HepG2 (cell line): Measurements from ENCODE around the gene TUFM. TPM values are rescaled to one million over a fixed set of nuclear protein-coding genes. Genes with fewer than 3 reads are reported as not detected.

Experiments used
- ATAC-seq: fragments of 200-7000 bp; cut with Tn5 transposase; 3 replicates; pipeline ENCODE4 v1.9.1; 2020; ENCODE audit warnings: mild to moderate bottlenecking, moderate library complexity
- BruUV-seq: library from RNA; stranded (reverse); fragments of 400-500 nt; replicated peaks from 2 replicates; lab custom pipeline; 2021; lab: Mats Ljungman, UMichigan
- CTCF ChIA-PET: fragments of 300-600 bp; formaldehyde crosslinking; extraction: SDS; loops from one replicate; lab custom pipeline; 2021; ENCODE audit warnings: low total read pairs, inconsistent platforms, low intra/inter-chr PET ratio; lab: Yijun Ruan, JAX
- POLR2A ChIA-PET: fragments of 350-600 bp; sonication (Branson Sonifier 250); formaldehyde crosslinking; loops from one replicate; lab custom pipeline; 2020; ENCODE audit warnings: antibody characterized with exemption, inconsistent platforms; lab: Yijun Ruan, JAX
- DNase-seq: peaks from one replicate; pipeline ENCODE4 v3.0.0-alpha.2; 2015; ENCODE audit warnings: low spot score
- FAIRE-seq: peaks from 3 replicates; lab custom pipeline; 2011; peaks lifted over from hg19 to GRCh38; lab: Jason Lieb, UNC
- H2AFZ ChIP-seq: one replicate; pipeline ENCODE4 v1.6.1; 2011; ENCODE audit warnings: low read length, inconsistent platforms
- H3K27ac ChIP-seq: fragments of 300-600 bp; 3 replicates; pipeline ENCODE4 v1.8.0; 2011; ENCODE audit warnings: mixed run types, mild to moderate bottlenecking, mixed read lengths, low read length, inconsistent platforms; ENCODE audit not compliant: insufficient read depth; ENCODE audit errors: extremely low read length
- H3K27me3 ChIP-seq, 2 experiments: fragments of 200-600 bp in 1 of 2; 2 replicates in 1 of 2; 3 replicates in 1 of 2; pipeline versions ENCODE4 v1.6.0 to v1.8.0; 2011; ENCODE audit warnings: low read length in 2 of 2, mild to moderate bottlenecking in 2 of 2, moderate library complexity in 2 of 2, inconsistent platforms in 1 of 2; ENCODE audit not compliant: insufficient read depth in 2 of 2, control insufficient read depth in 1 of 2
- H3K36me3 ChIP-seq, 2 experiments: fragments of 200-600 bp in 1 of 2; replicated peaks in 1 of 2; 2 replicates in 1 of 2; 3 replicates in 1 of 2; pipeline versions ENCODE4 v1.5.1 to v1.8.0; 2011; ENCODE audit warnings: low read length in 2 of 2, inconsistent platforms in 1 of 2; ENCODE audit not compliant: insufficient read depth in 2 of 2, control insufficient read depth in 1 of 2
- H3K4me1 ChIP-seq: 2 replicates; pipeline ENCODE4 v1.5.1; 2012; ENCODE audit warnings: low read length, inconsistent platforms; ENCODE audit not compliant: insufficient read depth
- H3K4me2 ChIP-seq: 2 replicates; pipeline ENCODE4 v1.6.0; 2011; ENCODE audit warnings: low read depth, low read length, inconsistent platforms
- H3K4me3 ChIP-seq, 3 experiments: fragments of 200-600 bp in 1 of 3; sonication (generic), shearing (Covaris generic) in 1 of 3; replicated peaks in 1 of 3; 2 replicates each; pipeline ENCODE4 v1.5.1; 2011 to 2016; ENCODE audit warnings: low read length in 3 of 3, inconsistent platforms in 2 of 3, low read depth in 2 of 3, mild to moderate bottlenecking in 2 of 3, control low read depth in 1 of 3, mixed read lengths in 1 of 3; ENCODE audit not compliant: insufficient read depth in 1 of 3
- H3K79me2 ChIP-seq: one replicate; pipeline ENCODE4 v1.6.1; 2011; ENCODE audit warnings: low read length, inconsistent platforms; ENCODE audit not compliant: insufficient read depth
- H3K9ac ChIP-seq: 2 replicates; pipeline ENCODE4 v1.6.0; 2011; ENCODE audit warnings: mild to moderate bottlenecking, low read depth, low read length, inconsistent platforms; ENCODE audit not compliant: insufficient read depth
- H3K9me3 ChIP-seq: 2 replicates; pipeline ENCODE4 v1.5.1; 2012; ENCODE audit warnings: mild to moderate bottlenecking, low read length
- H4K20me1 ChIP-seq: 2 replicates; pipeline ENCODE4 v1.6.0; 2011; ENCODE audit warnings: inconsistent platforms, mild to moderate bottlenecking, low read length, moderate library complexity; ENCODE audit not compliant: insufficient read depth
- ARID2 ChIP-seq: sonication (generic); formaldehyde crosslinking; IDR thresholded peaks from 2 replicates; pipeline ENCODE4 v1.8.1; 2022; ENCODE audit warnings: mild to moderate bottlenecking, missing genetic modification reagents, borderline replicate concordance
- ARNT2 ChIP-seq: sonication (generic); formaldehyde crosslinking; IDR thresholded peaks from 2 replicates; pipeline ENCODE4 v1.8.0; 2022; ENCODE audit warnings: mild to moderate bottlenecking, low read depth, missing genetic modification reagents, moderate library complexity
- ARNTL ChIP-seq: sonication (generic); formaldehyde crosslinking; IDR thresholded peaks from 2 replicates; pipeline ENCODE4 v1.4.0; 2020; ENCODE audit warnings: mild to moderate bottlenecking, missing genetic modification reagents
- CBX5 ChIP-seq: sonication (generic); formaldehyde crosslinking; IDR thresholded peaks from 2 replicates; pipeline ENCODE4 v1.4.0; 2020; ENCODE audit warnings: missing genetic modification reagents, borderline replicate concordance
- FOXK2 ChIP-seq: fragments of 450-650 bp; IDR thresholded peaks from 2 replicates; pipeline ENCODE4 v1.6.1; 2016
- KDM2A ChIP-seq: sonication (generic); formaldehyde crosslinking; IDR thresholded peaks from 2 replicates; pipeline ENCODE4 v1.4.0; 2020; ENCODE audit warnings: low read depth, missing genetic modification reagents, borderline replicate concordance
- SNAPC2 ChIP-seq: sonication (generic); formaldehyde crosslinking; IDR thresholded peaks from 2 replicates; pipeline ENCODE4 v1.8.1; 2022; ENCODE audit warnings: mild to moderate bottlenecking, missing genetic modification reagents
- WGBS: methylation state at CpG from one replicate; pipeline ENCODE4 v1.1.6; 2017; ENCODE audit warnings: low lambda C conversion rate; 5-methylcytosine and 5-hydroxymethylcytosine counted together
- in situ Hi-C: cut with HindIII; loops from 2 replicates; pipeline ENCODE4 v1.10.0; 2017; ENCODE audit warnings: low pct_unique_long_range_greater_than_20kb; ENCODE audit not compliant: extremely low pct_ligation_motif_present
- intact Hi-C: fragments of 100-400 bp; cut with micrococcal nuclease; formaldehyde crosslinking; loops from one replicate; pipeline ENCODE4 v1.10.0; 2022; ENCODE audit not compliant: unreplicated experiment
- polyA plus RNA-seq, 8 experiments: library from polyadenylated mRNA; depleted of rRNA in 3 of 8; stranded (reverse) in 7 of 8; unstranded in 1 of 8; fragments of >200 nt; fragmentation: Illumina TruSeq in 4 of 8; extraction: Trizol in 4 of 8; gene quantifications; 2 replicates each; pipeline versions ENCODE4 v1.2.1 to v1.2.3, GENCODE V29; 2011 to 2016; ENCODE audit warnings: low read depth in 4 of 8, missing spikeins in 1 of 8, mixed read lengths in 1 of 8; ENCODE audit not compliant: insufficient read depth in 1 of 8
- total RNA-seq, 5 experiments: library from RNA; depleted of rRNA; stranded (reverse); fragments of >200 nt; fragmentation: Illumina TruSeq; extraction: Trizol; gene quantifications; 2 replicates each; pipeline ENCODE4 v1.2.3, GENCODE V29; 2016; ENCODE audit warnings: low read depth in 1 of 5
- TF ChIP-seq, protein P1 (sequence below): IDR thresholded peaks from 2 replicates; pipeline ENCODE4 v1.6.1; 2016; ENCODE audit warnings: mild to moderate bottlenecking, missing biosample characterization, missing genetic modification reagents
- TF ChIP-seq, protein P2 (sequence below): sonication (generic); formaldehyde crosslinking; IDR thresholded peaks from 2 replicates; pipeline ENCODE4 v1.4.0; 2020; ENCODE audit warnings: missing genetic modification reagents, borderline replicate concordance
- TF ChIP-seq, protein P3 (sequence below), 2 experiments: sonication (generic) in 1 of 2; formaldehyde crosslinking in 1 of 2; IDR thresholded peaks; 2 replicates each; pipeline versions ENCODE4 v1.4.0 to v1.6.1; 2016 to 2020; ENCODE audit warnings: borderline replicate concordance in 1 of 2, low read depth in 1 of 2, mild to moderate bottlenecking in 1 of 2, missing genetic modification reagents in 1 of 2
- TF ChIP-seq, protein P4 (sequence below): sonication (generic); formaldehyde crosslinking; IDR thresholded peaks from 2 replicates; pipeline ENCODE4 v1.4.0; 2020; ENCODE audit warnings: mild to moderate bottlenecking, missing genetic modification reagents

TUFM gene
- total and polyA plus RNA-seq, 2 of the 13 experiments (the other 11 are each of a cell fraction or from before 2014, with no cell fraction given): 206 to 298 TPM

DNA sequence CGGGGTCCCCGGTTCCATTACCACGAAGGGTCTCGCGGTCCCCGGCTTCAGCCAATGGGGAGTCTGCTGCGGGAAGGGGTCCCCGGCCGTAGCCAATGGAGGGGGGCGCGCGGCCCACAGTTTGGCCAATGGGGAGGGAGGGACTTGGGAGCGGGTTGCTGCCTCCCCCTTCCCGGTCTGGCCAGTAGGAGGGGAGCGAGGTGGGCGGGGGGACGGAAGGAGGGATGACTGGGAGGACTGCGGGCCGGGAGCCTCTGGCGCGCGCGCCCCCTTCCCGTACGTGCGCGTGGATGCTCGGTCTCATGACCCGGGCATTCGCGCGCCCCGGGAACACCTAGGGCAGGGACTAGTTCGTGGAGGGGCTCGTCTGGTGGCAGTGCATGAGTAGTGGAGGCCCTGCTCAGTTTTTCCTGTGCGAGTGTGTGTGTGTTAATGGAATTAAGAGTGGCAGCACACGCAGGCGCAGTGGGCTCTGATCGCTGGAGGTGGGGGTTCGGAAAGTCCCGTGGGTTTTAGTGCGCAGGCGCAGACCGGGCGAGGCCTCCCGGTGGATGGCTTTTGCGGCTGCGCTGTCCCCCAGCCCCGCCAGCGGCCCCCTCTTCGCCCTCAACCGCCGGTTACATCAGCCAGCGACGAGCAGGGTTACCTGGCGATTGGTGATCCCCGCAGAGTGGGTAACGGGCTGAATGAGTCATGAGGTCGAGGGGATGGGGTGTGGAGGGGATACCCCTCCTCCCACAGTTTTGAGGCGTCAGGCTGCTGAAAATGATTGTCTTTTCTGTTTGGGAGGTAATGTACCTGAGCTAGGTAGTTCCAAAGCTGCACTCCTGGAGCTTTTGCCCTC is 22.1 kb downstream of the TUFM start:
- Histone ChIP-seq H3K4me3 (peak overlapping the region; percentile 77 to 99 (median 89)), H4K20me1 (peaks cover 34% of the 10 kb centered on the region), H3K27ac (peak overlapping the region; percentile 97), H3K9ac (peak overlapping the region; percentile 99), H3K36me3 (peaks cover 19 to 39% of the 10 kb centered on the region in 2 experiments), H2AFZ (no peak overlapping the region), H3K9me3 (no peaks in the 10 kb centered on the region), H3K4me1 (peaks cover 52% of the 10 kb centered on the region), H3K27me3 (no peaks in the 10 kb centered on the region; a peak in 1 of 5 replicates), H3K4me2 (peak overlapping the region; percentile 91), H3K79me2 (peaks cover 46% of the 10 kb centered on the region)
- WGBS: under 1% methylated on average over 38 of the region's 60 CpGs
- BruUV-seq: no TSS peak
- intact Hi-C loops: loop anchor here (2.0 to 5.0 kb wide), 2 partner anchors 23 to 113 kb away; partner anchors contain the start of gene TUFM
- peak; percentile 91 for ATAC-seq
- peak; percentile 97 for DNase-seq
- ChIA-PET CTCF (no interaction called here), POLR2A (interaction anchor here (0.6 to 5.8 kb wide), 14 partner anchors 8 to 214 kb away, joined by 3 to 85 read pairs (median 12); partner anchors contain the start of genes SH2B1, SPNS1, SULT1A1 and TUFM)
- in situ Hi-C loops: no loop called here
- peak; percentile 30 for FAIRE-seq
- TF ChIP-seq SNAPC2 (CRISPR knock-in tag) (peak; percentile 74; the same call in 1 of the 2 replicates), CBX5 (CRISPR knock-in tag) (no peak; the same call in 1 of the 2 replicates), FOXK2 (no peak), ARNT2 (CRISPR knock-in tag) (peak; percentile 35; the same call in 1 of the 2 replicates), KDM2A (CRISPR knock-in tag) (peak; percentile 96), ARID2 (no peak), ARNTL (no peak)
- TF ChIP-seq, protein P1, sequence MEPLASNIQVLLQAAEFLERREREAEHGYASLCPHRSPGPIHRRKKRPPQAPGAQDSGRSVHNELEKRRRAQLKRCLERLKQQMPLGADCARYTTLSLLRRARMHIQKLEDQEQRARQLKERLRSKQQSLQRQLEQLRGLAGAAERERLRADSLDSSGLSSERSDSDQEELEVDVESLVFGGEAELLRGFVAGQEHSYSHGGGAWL (CRISPR knock-in tag): 0 out of 2 replicates have a peak, but pooled peaks have one; percentile 38
- TF ChIP-seq, protein P2, sequence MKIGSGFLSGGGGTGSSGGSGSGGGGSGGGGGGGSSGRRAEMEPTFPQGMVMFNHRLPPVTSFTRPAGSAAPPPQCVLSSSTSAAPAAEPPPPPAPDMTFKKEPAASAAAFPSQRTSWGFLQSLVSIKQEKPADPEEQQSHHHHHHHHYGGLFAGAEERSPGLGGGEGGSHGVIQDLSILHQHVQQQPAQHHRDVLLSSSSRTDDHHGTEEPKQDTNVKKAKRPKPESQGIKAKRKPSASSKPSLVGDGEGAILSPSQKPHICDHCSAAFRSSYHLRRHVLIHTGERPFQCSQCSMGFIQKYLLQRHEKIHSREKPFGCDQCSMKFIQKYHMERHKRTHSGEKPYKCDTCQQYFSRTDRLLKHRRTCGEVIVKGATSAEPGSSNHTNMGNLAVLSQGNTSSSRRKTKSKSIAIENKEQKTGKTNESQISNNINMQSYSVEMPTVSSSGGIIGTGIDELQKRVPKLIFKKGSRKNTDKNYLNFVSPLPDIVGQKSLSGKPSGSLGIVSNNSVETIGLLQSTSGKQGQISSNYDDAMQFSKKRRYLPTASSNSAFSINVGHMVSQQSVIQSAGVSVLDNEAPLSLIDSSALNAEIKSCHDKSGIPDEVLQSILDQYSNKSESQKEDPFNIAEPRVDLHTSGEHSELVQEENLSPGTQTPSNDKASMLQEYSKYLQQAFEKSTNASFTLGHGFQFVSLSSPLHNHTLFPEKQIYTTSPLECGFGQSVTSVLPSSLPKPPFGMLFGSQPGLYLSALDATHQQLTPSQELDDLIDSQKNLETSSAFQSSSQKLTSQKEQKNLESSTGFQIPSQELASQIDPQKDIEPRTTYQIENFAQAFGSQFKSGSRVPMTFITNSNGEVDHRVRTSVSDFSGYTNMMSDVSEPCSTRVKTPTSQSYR (CRISPR knock-in tag): peak; percentile 31
- TF ChIP-seq, protein P3, sequence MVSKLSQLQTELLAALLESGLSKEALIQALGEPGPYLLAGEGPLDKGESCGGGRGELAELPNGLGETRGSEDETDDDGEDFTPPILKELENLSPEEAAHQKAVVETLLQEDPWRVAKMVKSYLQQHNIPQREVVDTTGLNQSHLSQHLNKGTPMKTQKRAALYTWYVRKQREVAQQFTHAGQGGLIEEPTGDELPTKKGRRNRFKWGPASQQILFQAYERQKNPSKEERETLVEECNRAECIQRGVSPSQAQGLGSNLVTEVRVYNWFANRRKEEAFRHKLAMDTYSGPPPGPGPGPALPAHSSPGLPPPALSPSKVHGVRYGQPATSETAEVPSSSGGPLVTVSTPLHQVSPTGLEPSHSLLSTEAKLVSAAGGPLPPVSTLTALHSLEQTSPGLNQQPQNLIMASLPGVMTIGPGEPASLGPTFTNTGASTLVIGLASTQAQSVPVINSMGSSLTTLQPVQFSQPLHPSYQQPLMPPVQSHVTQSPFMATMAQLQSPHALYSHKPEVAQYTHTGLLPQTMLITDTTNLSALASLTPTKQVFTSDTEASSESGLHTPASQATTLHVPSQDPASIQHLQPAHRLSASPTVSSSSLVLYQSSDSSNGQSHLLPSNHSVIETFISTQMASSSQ (IDR thresholded peaks at IDR 0.05; ENCODE audit: low read depth): no peak; the same call in 1 of the 2 replicates
- TF ChIP-seq, protein P3 (CRISPR knock-in tag; IDR thresholded peaks at IDR 0.05; ENCODE audit: borderline replicate concordance): peak; percentile 59; the same call in 1 of the 2 replicates
- TF ChIP-seq, protein P4, sequence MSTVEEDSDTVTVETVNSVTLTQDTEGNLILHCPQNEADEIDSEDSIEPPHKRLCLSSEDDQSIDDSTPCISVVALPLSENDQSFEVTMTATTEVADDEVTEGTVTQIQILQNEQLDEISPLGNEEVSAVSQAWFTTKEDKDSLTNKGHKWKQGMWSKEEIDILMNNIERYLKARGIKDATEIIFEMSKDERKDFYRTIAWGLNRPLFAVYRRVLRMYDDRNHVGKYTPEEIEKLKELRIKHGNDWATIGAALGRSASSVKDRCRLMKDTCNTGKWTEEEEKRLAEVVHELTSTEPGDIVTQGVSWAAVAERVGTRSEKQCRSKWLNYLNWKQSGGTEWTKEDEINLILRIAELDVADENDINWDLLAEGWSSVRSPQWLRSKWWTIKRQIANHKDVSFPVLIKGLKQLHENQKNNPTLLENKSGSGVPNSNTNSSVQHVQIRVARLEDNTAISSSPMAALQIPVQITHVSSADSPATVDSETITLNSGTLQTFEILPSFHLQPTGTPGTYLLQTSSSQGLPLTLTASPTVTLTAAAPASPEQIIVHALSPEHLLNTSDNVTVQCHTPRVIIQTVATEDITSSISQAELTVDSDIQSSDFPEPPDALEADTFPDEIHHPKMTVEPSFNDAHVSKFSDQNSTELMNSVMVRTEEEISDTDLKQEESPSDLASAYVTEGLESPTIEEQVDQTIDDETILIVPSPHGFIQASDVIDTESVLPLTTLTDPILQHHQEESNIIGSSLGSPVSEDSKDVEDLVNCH (CRISPR knock-in tag): no peak
